GM19099 (cell line): ENCODE results near the gene SYNDIG1.

Source experiments
- POLR2A ChIP-seq: IDR thresholded peaks from 3 replicates; pipeline ENCODE4 v1.6.1; 2011; ENCODE audit warnings: low read depth; ENCODE audit not compliant: insufficient read length; ENCODE audit errors: extremely low read depth

Gene SYNDIG1

GRCh38 chr20:24572862-24573261, 103.4 kb downstream of the SYNDIG1 start:
- no peak for TF ChIP-seq POLR2A

DNA sequence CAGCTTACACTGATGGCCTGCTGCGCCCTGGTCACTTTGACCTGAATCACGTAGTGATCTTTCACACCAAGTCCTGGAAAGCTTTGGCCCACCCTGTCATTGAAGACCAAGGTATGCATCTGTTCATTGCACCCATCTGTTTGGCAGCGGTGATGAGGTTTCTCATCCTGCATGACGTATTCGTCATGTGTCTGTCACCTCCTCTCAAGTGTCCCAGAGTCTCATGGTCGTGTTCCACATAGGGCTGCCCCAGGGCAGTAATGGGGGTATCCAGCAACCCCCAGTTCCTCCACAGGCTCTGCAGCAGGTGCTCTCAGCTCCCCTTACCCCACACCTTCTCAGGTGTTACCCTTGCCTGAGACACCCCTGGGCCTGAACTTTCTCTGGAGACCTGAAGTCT, 104.1 kb downstream of the SYNDIG1 start:
- no peak for TF ChIP-seq POLR2A

GRCh38 chr20:24574307-24574706, 104.9 kb downstream of the SYNDIG1 start:
- TF ChIP-seq POLR2A: no peak

GRCh38 chr20:24574797-24575196, 105.4 kb downstream of the SYNDIG1 start:
- no peak for TF ChIP-seq POLR2A

DNA sequence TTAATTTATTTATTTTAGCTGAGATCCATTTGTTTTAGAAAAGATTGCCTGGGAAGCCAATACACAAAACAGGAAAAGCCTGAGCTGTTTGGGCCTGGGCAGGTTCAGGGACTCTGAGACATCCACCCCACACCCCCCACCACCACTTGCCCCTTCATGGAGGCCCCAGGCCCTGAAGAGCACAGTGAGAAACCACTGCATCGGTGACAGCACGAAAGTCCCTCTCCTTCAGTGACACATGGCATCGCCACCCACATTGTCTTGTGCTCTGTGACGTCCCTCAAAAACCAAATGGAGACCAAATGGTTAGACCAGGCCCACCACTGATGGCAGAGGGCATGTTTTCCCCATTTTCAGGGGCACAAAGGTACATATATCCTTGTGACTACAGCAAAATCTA, 106.4 kb downstream of the SYNDIG1 start:
- no peak for TF ChIP-seq POLR2A

DNA sequence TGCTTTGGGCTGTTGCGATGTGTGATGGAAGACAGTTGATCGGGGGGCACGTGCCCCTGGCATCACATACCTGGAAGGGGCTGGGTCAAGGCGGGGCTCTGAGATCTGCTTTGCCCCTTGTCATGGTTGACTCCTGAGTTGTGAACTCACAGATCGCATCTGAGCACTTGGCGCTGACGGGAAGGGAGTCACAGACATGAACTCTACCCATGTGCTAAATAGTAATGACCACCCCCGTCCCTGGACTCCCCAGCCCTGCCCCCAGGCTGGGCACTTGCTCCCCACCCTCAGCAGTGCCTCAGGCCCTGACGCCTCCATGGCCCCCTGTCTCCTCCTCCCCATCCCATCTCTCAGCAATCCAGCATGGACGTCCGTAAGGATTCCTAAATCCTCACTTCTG, 107.0 kb downstream of the SYNDIG1 start:
- TF ChIP-seq POLR2A: no peak

DNA sequence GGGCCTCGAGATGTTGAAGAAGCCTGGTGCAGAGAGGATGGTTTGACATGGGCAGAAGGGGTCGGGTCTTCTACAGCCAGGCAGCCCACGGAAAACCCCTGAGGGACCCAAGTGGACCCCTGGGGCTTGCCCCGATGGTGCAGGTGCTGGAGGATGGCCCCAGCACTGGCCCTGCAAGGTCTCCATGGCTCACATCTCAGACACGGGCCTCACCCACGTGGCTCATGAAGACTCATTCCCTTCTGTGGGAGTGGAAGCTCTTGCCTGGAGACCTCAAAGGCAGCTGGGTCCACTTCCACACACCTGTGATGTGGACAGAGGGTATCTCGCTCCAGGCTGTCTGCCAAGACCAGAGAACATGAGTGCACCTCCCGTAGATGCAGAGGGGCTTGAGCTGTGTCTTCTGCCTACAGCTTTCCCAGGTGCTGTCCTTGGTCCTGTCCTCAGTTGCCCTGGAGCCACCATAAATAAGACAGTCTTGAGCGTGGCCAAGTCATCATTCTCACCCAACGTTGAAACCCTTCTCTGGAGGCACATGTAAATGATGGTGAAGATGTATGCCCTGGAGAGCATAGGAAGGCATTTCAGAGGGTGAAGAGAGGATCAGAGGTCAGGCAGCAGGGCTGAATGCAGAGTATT, 108.0 kb downstream of the SYNDIG1 start:
- no peak for TF ChIP-seq POLR2A

DNA sequence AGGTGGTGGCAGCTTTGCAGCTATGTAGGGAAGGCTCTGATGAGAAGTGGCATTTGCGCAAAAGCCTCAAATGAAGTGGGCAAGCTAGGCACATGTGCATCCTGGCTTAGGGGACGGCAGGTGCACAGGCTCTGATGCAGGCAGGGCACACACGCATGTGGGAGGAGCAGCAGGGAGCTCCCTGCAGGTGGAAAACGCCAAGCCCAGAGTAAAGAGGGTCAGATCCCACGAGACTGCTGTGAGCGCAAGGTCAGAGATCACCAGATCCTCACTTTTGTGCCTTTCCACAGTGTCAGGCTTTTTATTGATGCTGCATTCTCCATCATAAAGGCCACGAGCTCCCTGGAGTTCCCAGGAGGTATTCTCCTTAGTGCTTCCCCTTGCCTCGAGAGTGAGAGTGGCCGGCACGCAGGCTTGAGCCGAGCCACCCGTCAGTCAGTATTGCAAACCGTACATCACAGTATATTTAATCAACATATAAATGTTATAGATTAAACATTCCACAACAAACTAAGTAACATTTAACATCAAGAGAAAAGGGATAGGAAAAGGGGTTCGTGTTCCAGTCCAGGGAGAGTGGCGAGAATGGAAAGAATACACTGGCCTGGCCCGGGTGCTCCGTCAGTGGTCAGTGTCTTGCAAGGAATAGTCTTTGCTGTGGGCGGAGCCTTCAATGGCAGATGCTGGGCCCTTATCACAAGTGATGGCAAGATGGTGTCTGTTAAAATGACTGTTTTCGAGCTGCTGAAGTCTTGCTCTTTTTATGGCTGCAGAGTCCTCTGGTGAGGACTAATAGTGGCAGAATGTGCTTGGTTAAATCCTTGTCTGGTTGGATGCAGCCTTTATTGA, 109.4 kb downstream of the SYNDIG1 start:
- no peak for TF ChIP-seq POLR2A

DNA sequence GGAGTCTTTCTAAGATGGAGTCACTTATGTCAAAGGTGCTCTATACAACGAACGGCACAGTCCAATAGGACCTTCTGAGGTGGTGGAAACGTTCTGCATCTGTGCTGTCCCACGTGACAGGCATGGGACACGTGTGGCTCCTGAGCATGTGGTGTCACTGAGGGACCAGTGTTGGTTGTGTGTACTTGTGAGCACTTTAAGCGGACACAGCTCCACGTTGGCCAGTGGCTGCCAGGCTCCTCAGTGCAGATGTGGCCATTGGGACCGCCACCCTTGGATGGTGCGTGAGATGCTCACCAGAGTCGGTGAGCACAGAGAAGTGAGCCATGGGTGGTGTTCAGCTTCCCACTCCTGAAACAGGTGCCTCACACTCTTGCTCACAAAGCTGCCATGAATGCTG, 110.0 kb downstream of the SYNDIG1 start:
- no peak for TF ChIP-seq POLR2A

DNA sequence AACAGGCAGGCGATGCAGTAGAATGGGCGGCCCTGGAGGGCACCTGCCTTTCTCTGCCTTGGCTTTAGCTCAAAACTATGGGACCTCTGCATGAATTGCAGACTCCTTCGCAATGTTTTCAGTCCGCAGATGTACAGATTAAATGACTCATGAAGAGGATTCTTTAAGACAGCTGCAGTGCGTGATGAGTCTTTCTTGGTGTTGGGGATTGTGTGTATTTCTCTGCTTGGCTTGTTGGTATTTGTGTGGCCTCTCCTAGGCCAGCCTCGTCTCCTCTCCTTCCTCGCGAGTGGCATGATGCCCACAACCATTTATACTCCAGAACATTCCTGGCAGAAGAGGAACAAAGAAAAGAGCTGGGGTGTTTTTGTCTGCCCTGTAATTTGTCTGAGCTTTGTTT, 110.6 kb downstream of the SYNDIG1 start:
- no peak for TF ChIP-seq POLR2A

DNA sequence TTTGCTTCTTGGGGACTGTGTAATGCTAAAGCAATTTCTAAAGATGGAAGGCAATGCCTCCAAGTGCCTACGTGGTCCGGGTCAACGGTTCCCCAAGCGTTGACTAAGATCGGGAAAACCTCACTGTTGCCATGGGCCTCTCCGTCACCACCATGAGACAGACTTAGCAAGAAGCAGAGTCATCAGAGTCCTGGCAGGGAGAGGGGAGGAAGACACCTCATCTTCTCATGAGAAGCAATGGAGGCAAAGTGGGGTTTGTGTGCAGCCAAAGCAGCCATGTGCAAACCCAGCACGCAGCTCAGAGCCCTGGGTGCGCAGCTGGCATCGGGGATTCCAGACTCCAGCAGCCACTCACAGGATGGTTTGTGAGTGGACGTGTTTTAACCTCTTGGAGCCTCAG, 111.4 kb downstream of the SYNDIG1 start:
- no peak for TF ChIP-seq POLR2A

- TF ChIP-seq POLR2A: no peak
Measured at GRCh38 chr20:24581443-24582170, 112.2 kb downstream of the SYNDIG1 start.

DNA sequence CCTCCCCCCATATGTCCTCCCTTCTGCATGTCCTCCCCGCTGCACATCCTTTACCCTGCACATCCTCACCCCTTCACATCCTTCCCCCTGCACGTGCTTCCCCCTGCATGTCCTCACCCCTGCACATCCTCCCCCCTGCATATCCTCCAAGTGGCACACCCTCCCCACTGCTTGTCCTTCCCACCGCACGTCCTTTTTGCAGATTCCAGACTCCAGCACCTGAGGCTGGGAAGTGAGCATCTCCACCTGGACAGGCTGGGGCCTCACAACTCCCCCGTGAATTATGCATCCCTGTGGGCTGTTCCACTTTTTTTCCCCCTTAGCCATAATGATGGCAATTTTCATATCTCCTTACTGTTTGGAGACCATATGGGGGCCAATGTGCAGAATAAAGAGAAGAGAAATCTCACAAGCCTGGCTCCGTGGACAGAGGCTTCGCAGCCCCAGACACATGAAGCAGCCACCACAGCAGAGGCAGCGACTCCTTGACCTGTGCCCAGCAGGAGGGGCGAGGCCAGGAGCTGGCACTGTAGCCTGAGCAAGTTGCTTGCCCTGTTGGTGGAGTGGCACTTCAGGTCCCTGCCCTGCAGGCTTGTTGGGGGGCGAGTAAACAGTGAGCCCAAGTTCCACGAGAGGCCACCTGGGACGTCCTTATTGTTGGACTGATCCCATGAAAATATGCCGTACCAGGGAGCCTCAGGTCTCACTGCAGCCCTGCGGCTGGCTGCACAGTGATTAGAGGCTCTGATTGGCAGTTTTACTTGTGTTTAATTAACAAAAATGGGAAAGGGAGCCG, 113.1 kb downstream of the SYNDIG1 start:
- TF ChIP-seq POLR2A: no peak

DNA sequence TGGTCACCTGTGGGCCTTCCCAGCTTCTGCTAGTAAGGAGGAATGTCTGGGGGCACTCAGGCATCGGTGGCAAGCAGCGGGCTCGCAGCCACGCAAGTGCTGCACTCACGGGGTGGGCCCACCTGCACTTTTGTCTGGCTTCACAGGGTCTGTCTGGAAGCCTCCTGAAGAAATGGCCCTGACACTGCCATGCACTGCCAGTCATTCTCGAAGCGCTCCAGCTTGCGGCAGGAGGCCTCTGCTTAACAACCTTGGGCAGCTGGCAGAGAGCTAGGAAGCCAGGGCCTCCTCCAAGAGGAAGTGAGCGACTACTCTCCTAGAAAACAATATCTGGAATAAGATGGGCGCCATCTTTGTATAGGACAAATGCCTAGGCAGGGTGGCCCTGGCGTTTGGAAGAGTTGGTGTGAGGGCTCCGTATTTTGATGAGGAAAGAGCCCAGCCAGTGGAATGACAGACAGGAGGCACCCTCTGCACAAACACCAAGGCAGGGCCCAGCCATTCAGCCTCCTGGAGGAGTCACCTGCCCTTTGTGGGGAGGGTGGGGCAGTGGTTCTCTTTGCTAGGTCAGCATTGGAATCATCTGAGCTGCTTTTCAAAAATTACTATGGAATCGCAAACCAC, 113.9 kb downstream of the SYNDIG1 start:
- TF ChIP-seq POLR2A: no peak
